ENCODE measurements around the gene ANXA2R.

The ANXA2R gene

DNA sequence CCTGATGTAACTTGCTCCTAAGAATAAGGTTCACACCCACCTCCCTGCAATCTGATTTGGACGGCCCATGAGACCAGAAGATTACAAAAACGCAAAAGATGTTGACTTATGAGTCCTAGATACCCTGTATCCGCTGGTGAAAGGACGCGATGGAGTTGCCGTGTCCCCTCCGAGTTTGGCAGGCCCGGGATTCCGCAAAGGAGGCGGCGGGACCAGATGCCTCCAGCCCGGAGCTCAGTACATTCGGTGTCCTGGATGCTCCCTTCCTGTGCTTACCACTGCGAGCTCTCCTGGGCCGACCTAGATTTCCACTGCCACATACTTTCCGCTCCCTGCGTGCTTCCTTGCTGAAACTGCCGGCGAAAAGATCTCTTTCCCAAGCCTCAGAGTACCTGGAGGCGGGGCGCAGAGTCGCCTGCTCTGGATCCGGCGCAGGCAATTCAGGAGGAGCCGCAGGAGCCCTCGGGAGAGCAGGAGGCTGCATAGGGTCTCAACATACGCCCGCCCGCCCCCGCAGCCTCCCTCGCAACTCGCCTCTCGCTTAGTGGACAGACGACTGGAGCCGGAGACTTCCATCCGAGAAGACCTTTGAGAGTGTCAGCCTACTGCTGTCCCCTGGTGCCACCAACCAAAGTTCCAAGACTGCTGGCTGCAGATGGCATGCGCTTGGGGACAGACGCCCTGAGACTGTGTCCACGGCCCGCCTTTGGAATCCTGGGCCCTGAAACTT lies 39.8 kb downstream of the ANXA2R start:
- peak; percentile 44 for DNase-seq (ENCODE audit: low spot score)

GRCh38 chr5:42995360-42995751 lies 44.8 kb downstream of the ANXA2R start:
- no peak for DNase-seq (ENCODE audit: low spot score)

DNA sequence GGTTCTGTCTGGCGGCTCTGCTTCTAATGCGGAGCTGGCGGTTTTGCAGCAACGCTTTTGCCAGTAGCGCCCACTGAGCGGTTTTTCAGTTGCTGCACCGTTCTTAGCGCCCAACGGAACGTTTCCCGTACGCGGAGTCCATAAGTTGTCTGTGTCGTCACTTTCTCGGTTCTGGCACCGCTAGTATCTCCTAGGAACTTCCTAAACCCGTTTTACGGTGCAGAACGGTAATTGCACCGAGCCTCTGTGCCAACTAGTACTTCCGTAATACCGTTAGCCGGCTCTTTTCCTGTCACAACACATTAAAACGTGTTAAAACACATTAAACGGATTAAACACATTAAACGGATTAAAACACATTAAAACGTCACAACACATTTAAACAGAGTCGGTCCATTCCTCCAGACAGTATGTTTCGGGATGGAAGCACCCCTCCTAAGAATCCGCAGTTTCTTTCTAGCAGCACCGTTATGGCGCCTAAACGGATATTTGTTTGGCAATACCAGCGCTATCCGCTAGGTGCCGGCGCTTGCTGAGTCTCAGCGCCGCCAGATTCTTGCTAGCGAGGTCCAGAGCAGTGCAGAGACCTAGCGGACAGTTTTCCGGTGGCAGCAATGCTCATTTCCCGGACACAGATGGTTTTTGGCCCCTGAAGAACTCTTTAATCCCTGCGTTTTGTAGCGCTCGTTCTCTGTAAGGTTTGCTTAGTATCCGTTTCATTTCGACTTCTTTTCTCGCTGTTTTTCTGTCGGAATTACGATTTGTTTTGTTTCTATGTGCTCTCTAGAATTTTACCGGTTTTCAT lies 45.4 kb downstream of the ANXA2R start:
- peak; percentile 73 for DNase-seq (ENCODE audit: low spot score)

- no peak for DNase-seq (ENCODE audit: low spot score)
These were observed 45.9 kb downstream of the ANXA2R start for GRCh38 chr5:42994246-42994554.

DNA sequence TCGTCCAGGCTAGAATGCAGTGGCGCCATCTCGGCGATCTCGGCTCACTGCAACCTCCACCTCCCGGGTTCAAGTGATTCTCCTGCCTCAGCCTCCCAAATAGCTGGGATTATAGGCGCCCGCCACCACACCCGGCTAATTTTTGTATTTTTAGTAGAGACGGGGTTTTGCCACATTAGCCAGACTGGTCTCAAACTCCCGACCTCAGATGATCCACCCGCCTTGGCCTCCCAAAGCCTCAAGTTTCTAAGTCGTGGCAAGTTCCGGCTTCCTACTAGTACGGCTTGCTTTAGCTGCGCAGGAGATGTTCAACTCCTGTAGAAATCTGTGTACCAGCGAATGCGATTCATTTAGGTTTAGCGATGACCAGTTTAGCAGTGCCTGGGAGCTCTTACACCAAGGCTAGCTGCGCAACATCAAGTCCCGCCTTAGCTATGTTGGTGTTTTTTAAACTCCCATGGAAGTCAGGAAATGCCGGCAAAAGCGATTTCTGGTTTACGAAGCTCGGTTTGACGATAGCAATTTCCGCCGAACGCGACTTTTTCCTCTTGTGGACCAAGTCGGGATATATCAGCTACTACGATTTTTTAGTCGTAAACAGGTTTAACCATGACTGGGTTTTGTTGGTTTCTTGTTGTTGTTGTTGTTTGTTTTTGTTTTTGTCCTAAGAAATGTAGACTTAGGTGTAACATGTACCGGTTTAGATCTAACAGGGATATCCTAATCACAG lies 46.4 kb downstream of the ANXA2R start:
- no peak for DNase-seq (ENCODE audit: low spot score)

- DNase-seq (ENCODE audit: low spot score): peak; percentile 78
These were observed 47.8 kb downstream of the ANXA2R start for GRCh38 chr5:42992088-42992879.

- no peak for DNase-seq (ENCODE audit: low spot score)
These were observed 48.6 kb downstream of the ANXA2R start for GRCh38 chr5:42991404-42992087.

DNA sequence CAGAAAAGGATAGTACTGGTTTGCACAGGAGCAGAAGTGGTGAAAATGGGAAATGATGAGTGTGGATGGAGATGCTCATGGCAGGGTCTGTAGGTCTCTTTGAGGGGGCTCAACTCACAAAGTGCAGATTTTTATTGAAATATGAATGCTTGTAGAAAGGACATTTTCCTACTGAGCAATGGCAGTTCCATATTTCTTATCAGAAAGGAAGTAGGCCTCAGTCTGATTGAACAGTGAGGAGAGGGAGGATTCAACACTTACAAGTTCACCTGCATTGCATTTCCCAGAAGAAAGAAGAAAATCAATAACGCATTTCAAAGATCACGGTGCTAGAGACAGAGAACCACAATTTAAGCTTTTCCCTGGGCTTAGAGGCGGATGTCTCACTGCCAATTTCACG lies 49.2 kb downstream of the ANXA2R start:
- no peak for DNase-seq (ENCODE audit: low spot score)

All from SW480 (cell line).